ENCODE measurements around the gene SAA4.
A peak's percentile ranks its signal among the peaks of the same experiment; 100 is the strongest.
"Not testable (repeated sequence)": the region's sequence is repeated elsewhere in the genome, so short reads cannot be mapped to it uniquely, and the experiment has no call there.

SAA4 gene

DNA sequence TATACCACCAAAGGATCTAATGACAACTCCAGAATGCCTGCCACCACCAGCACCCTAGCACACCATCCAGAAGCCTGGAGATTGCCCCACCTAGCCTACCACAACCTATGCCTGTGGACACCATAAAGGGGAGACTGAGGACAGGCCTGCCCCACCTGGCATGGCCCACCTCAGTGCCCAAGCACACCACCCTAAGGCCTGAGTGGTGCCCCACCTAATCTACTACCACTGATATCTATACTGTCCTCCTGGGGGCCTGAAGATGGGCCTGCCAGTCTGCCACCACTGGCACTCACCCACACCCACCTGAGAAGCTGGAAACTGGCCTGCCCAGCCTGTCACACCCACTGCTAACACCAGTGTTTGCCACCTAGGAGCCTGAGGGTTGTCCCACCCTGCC is 31.8 kb downstream of the SAA4 start:
- no peak for TF ChIP-seq CTCF (conservative IDR thresholded peaks at IDR 0.05; ENCODE audit: low read depth)
- POLR2A ChIA-PET (ENCODE audit: low non-redundant PET), result no interaction called here
- CTCF ChIA-PET, result no interaction called here
- DNase-seq (ENCODE audit: low spot score), result no peak
- H3K27ac ChIP-seq, result no peak overlapping the region

GRCh38 chr11:18204220-18204619 is 32.4 kb downstream of the SAA4 start:
- no peak overlapping the region for H3K27ac ChIP-seq
- TF ChIP-seq CTCF (conservative IDR thresholded peaks at IDR 0.05; ENCODE audit: low read depth), result no peak
- ChIA-PET CTCF (interaction anchor here (0.5 to 1.0 kb wide), 3 partner anchors 33 to 1145 kb away, joined by 3 read pairs; no protein-coding TSS in a partner anchor), POLR2A (ENCODE audit: low non-redundant PET) (no interaction called here)
- no peak for DNase-seq (ENCODE audit: low spot score)

GRCh38 chr11:18203723-18204122 is 32.9 kb downstream of the SAA4 start:
- 0 out of 2 replicates have a peak, but pooled peaks have one; percentile 13 for TF ChIP-seq CTCF (conservative IDR thresholded peaks at IDR 0.05; ENCODE audit: low read depth)
- no peak overlapping the region for H3K27ac ChIP-seq
- ChIA-PET POLR2A (ENCODE audit: low non-redundant PET) (no interaction called here), CTCF (interaction anchor here (0.5 to 1.0 kb wide), 3 partner anchors 32 to 1146 kb away, joined by 3 read pairs; no protein-coding TSS in a partner anchor)
- peak; percentile 37 for DNase-seq (ENCODE audit: low spot score)

DNA sequence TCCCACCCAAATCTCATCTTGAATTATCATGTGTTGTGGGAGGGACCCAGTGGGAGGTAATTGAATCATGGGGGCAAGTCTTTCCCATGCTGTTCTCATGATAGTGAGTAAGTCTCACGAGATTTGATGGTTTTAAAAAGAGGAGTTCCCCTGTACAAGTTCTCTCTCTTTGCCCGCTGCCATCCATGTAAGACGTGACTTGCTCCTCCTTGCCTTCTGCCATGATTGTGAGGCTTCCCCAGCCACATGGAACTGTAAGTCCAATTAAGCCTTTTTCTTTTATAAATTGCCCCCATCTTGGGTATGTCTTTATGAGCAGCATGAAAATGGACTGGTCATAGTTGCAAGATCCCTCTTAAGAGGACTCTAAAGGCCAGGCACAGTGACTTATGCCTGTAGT is 38.9 kb downstream of the SAA4 start:
- H3K27ac ChIP-seq; DNase-seq (ENCODE audit: low spot score); POLR2A ChIA-PET (ENCODE audit: low non-redundant PET): not testable (repeated sequence)
- CTCF ChIA-PET, result interaction anchor here (0.6 kb wide), 1 partner anchor 311 kb away, joined by 3 read pairs; no protein-coding TSS in a partner anchor

DNA sequence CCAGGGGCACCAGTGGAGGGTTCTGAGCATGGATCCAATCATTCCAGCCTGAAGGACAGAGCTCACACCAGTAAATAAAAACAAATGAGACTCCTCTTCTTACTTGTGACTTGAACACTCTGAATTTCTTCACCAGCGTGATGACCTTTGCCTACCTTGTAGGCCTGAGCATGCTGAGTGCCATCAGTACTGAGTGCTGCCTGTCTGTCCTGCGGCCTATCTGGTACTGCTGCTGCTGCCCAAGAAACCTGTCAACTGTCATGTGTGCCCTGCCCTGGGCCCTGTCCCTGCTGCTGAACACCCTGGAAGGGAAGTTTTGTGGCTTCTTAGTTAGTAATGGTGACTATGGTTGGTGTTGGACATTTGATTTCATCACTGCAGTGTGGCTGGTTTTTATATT is 40.1 kb downstream of the SAA4 start:
- ChIA-PET POLR2A (ENCODE audit: low non-redundant PET) (no interaction called here), CTCF (no interaction called here)
- no peak overlapping the region for H3K27ac ChIP-seq
- DNase-seq (ENCODE audit: low spot score), result no peak
- TF ChIP-seq CTCF (conservative IDR thresholded peaks at IDR 0.05; ENCODE audit: low read depth), result no peak

DNA sequence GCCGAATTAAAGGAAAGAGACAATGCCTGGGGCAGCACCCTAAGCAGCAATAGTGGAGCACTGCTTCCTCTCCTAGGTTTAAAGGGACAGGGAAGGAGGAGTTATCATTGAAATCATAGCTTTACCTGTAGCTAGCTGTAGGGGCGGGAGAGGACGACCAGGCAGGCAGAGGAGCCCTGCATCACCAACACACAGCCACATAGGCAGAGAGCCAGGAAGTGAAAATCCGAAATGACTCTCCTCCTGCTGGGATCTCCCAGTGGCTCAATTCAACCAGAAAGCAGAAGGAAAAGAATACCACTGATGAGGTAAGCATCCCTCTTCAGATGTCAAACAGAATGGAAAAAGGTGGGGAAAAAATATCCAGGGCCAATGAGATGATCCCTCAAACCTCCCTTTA is 43.6 kb downstream of the SAA4 start:
- POLR2A ChIA-PET (ENCODE audit: low non-redundant PET), result no interaction called here
- TF ChIP-seq CTCF (conservative IDR thresholded peaks at IDR 0.05; ENCODE audit: low read depth), result no peak
- DNase-seq (ENCODE audit: low spot score), result peak; percentile 18
- no peak overlapping the region for H3K27ac ChIP-seq
- CTCF ChIA-PET, result no interaction called here

DNA sequence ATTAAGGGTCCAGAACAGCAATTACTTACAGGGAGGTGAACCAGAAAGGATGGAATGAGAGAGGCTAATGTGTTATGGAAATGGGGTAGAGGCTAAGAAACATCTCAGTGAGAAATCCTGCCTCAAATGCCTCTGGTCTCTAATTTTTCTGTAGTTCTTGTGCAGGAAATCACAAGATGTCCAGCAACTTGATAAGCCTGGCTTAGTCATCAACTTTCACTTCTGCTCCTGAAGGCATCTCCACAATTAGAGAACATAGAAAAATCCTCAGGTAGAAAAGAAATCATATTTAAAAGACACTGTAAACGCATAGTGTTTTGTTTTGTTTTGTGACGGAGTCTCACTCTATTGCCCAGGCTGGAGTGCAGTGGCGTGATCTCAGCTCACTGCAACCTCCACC is 45.2 kb downstream of the SAA4 start:
- H3K27ac ChIP-seq, result no peak overlapping the region
- TF ChIP-seq CTCF (conservative IDR thresholded peaks at IDR 0.05; ENCODE audit: low read depth), result no peak
- POLR2A ChIA-PET (ENCODE audit: low non-redundant PET), result no interaction called here
- CTCF ChIA-PET, result no interaction called here
- DNase-seq (ENCODE audit: low spot score), result no peak

GRCh38 chr11:18189476-18190245 is 46.9 kb downstream of the SAA4 start:
- H3K27ac ChIP-seq; DNase-seq (ENCODE audit: low spot score); CTCF ChIA-PET: not testable (repeated sequence)
- POLR2A ChIA-PET (ENCODE audit: low non-redundant PET), result interaction anchor here (0.6 kb wide), 1 partner anchor 1597 kb away, joined by 10 read pairs; no protein-coding TSS in a partner anchor

Data from RWPE1 (cell line).